Peyer's patch (tissue), 4 donors: ENCODE measurements around the gene RAD50.

Source experiments
- POLR2A ChIP-seq, 2 donors: fragments of 450-650 bp; IDR thresholded peaks; one replicate each; pipeline ENCODE4 v1.5.1; 2017; ENCODE audit warnings: antibody characterized with exemption in 2 of 2, mild to moderate bottlenecking in 2 of 2, moderate library complexity in 2 of 2
- TF ChIP-seq, protein P1 (sequence below), 6 experiments: fragments of 450-650 bp in 4 of 6; fragments of 200-600 bp in 2 of 6; sonication (generic) in 1 of 6; IDR thresholded peaks; one replicate each; pipeline ENCODE4 v1.5.1; 2017 to 2019; ENCODE audit warnings: antibody characterized with exemption in 6 of 6, mild to moderate bottlenecking in 3 of 6, moderate library complexity in 1 of 6

DNA sequence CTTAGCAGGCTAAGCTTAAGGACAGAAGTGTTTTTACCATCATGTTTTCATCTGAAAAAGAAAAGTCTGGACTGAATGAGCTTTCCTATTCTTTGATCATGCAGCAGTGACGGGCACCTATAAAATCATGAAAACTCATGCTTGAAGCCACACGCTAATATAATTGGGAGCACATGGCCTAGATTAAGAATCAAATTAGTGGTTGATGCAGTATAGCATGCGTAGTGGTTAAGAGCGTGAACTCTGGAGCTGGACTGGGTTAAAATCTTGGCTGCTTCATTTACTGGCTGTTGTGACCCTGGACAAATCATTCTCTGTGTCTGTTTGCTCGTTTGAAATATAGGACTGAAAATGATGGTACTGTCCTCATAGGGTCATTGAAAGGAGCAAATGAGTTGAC lies 51.3 kb downstream of the RAD50 start:
- TF ChIP-seq, protein P1, sequence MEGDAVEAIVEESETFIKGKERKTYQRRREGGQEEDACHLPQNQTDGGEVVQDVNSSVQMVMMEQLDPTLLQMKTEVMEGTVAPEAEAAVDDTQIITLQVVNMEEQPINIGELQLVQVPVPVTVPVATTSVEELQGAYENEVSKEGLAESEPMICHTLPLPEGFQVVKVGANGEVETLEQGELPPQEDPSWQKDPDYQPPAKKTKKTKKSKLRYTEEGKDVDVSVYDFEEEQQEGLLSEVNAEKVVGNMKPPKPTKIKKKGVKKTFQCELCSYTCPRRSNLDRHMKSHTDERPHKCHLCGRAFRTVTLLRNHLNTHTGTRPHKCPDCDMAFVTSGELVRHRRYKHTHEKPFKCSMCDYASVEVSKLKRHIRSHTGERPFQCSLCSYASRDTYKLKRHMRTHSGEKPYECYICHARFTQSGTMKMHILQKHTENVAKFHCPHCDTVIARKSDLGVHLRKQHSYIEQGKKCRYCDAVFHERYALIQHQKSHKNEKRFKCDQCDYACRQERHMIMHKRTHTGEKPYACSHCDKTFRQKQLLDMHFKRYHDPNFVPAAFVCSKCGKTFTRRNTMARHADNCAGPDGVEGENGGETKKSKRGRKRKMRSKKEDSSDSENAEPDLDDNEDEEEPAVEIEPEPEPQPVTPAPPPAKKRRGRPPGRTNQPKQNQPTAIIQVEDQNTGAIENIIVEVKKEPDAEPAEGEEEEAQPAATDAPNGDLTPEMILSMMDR (IDR thresholded peaks at IDR 0.05): no peak
- no peak for TF ChIP-seq POLR2A (IDR thresholded peaks at IDR 0.05)
